ENCODE results near the gene SFTPB.
"Not testable (repeated sequence)": the region's sequence is repeated elsewhere in the genome, so short reads cannot be mapped to it uniquely, and the experiment has no call there.

GRCh38 chr2:85657399-85657798, 10.6 kb downstream of the SFTPB start:
- TF ChIP-seq POLR2AphosphoS5 (IDR thresholded peaks at IDR 0.05; ENCODE audit: borderline replicate concordance, low read depth, low read length); EZH2 (IDR thresholded peaks at IDR 0.05); FOXP2 (optimal IDR thresholded peaks at IDR 0.05; ENCODE audit: control extremely low read depth, extremely low read length, insufficient read depth): not testable (repeated sequence)

Measured in SK-N-MC (cell line).